ENCODE results near the gene DNAH10. TPM values are rescaled to one million over a fixed set of nuclear protein-coding genes. Genes with fewer than 3 reads are reported as not detected.

Gene DNAH10
- total RNA-seq, 2 experiments from 2014 or later, result 0.38 to 0.43 TPM

GRCh38 chr12:123847019-123847418, 84.9 kb downstream of the DNAH10 start:
- Mint-ChIP-seq H3K9me3 (no peaks in the 10 kb centered on the region), H3K4me3 (no peak overlapping the region), H3K27me3 (no peaks in the 10 kb centered on the region), H3K4me1 (ENCODE audit: low read depth) (no peaks in the 10 kb centered on the region), H3K27ac (no peak overlapping the region), H3K36me3 (ENCODE audit: low read depth) (no peaks in the 10 kb centered on the region)
- no peak for DNase-seq
- intact Hi-C loops (cut with micrococcal nuclease), result no loop called here
- TF ChIP-seq CTCF (IDR thresholded peaks at IDR 0.05), result no peak
- ChIA-PET POLR2A (no interaction called here), CTCF (no interaction called here)
- ATAC-seq, result no peak

GRCh38 chr12:123847876-123848275, 85.8 kb downstream of the DNAH10 start:
- ATAC-seq (no peak), DNase-seq (no peak)
- H3K4me1 Mint-ChIP-seq (ENCODE audit: low read depth), result no peaks in the 10 kb centered on the region
- ChIA-PET POLR2A (no interaction called here), CTCF (no interaction called here)
- intact Hi-C loops (cut with micrococcal nuclease), result no loop called here
- H3K9me3 Mint-ChIP-seq, result no peaks in the 10 kb centered on the region
- TF ChIP-seq CTCF (IDR thresholded peaks at IDR 0.05), result no peak
- H3K27me3 Mint-ChIP-seq, result no peaks in the 10 kb centered on the region
- H3K36me3 Mint-ChIP-seq (ENCODE audit: low read depth), result no peaks in the 10 kb centered on the region
- no peak overlapping the region for H3K27ac Mint-ChIP-seq
- no peak overlapping the region for H3K4me3 Mint-ChIP-seq

GRCh38 chr12:123849517-123849916, 87.4 kb downstream of the DNAH10 start:
- H3K27ac Mint-ChIP-seq, result no peak overlapping the region
- ChIA-PET POLR2A (no interaction called here), CTCF (interaction anchor here (0.9 kb wide), 1 partner anchor 56 kb away, joined by 4 read pairs; no protein-coding TSS in a partner anchor)
- no peaks in the 10 kb centered on the region for H3K4me1 Mint-ChIP-seq (ENCODE audit: low read depth)
- H3K27me3 Mint-ChIP-seq, result no peaks in the 10 kb centered on the region
- ATAC-seq (no peak), DNase-seq (no peak)
- TF ChIP-seq CTCF (IDR thresholded peaks at IDR 0.05), result no peak
- H3K4me3 Mint-ChIP-seq, result no peak overlapping the region
- intact Hi-C loops (cut with micrococcal nuclease), result no loop called here
- H3K36me3 Mint-ChIP-seq (ENCODE audit: low read depth), result no peaks in the 10 kb centered on the region
- no peaks in the 10 kb centered on the region for H3K9me3 Mint-ChIP-seq

- Mint-ChIP-seq H3K9me3 (no peaks in the 10 kb centered on the region), H3K4me1 (ENCODE audit: low read depth) (no peaks in the 10 kb centered on the region), H3K27me3 (no peaks in the 10 kb centered on the region), H3K4me3 (no peak overlapping the region), H3K27ac (no peak overlapping the region), H3K36me3 (ENCODE audit: low read depth) (no peaks in the 10 kb centered on the region)
- DNase-seq, result no peak
- TF ChIP-seq CTCF (IDR thresholded peaks at IDR 0.05), result no peak
- POLR2A ChIA-PET, result no interaction called here
- intact Hi-C loops (cut with micrococcal nuclease), result no loop called here
- no peak for ATAC-seq
- CTCF ChIA-PET, result interaction anchor here (0.9 kb wide), 1 partner anchor 55 kb away, joined by 4 read pairs; no protein-coding TSS in a partner anchor
These were observed 88.4 kb downstream of the DNAH10 start for GRCh38 chr12:123850246-123851134.

GRCh38 chr12:123853396-123854070, 91.4 kb downstream of the DNAH10 start:
- no peak for ATAC-seq
- ChIA-PET POLR2A (no interaction called here), CTCF (no interaction called here)
- H3K4me1 Mint-ChIP-seq (ENCODE audit: low read depth), result no peaks in the 10 kb centered on the region
- H3K27me3 Mint-ChIP-seq, result no peaks in the 10 kb centered on the region
- no peak for TF ChIP-seq CTCF (IDR thresholded peaks at IDR 0.05)
- no peak for DNase-seq
- H3K36me3 Mint-ChIP-seq (ENCODE audit: low read depth), result no peaks in the 10 kb centered on the region
- no peaks in the 10 kb centered on the region for H3K9me3 Mint-ChIP-seq
- no peak overlapping the region for H3K27ac Mint-ChIP-seq
- intact Hi-C loops (cut with micrococcal nuclease), result no loop called here
- H3K4me3 Mint-ChIP-seq, result no peak overlapping the region

All from activated CD8-positive, alpha-beta T cell treated with anti-CD3 and anti-CD28 coated beads for 36 hours (primary cell).